Measurements from ENCODE around the gene NT5C2. TPM values are rescaled to one million over a fixed set of nuclear protein-coding genes. Genes with fewer than 3 reads are reported as not detected.

Gene NT5C2
- total RNA-seq, 6 experiments from 2014 or later: 17.3 to 39.2 (median 32.4) TPM

GRCh38 chr10:103111918-103112877, 80.9 kb downstream of the NT5C2 start:
- H3K9me3 ChIP-seq: no peaks in the 10 kb centered on the region
- intact Hi-C loops (cut with DNase I): no loop called here
- peaks cover 0 to 34% (median 11%) of the 10 kb centered on the region in 4 donors for H3K4me1 ChIP-seq
- peak in 2 of 4 donors; percentile 15 to 52 for ATAC-seq
- H3K27ac ChIP-seq: peak overlapping the region in 2 of 3 donors; percentile 34 to 69
- 57% methylated on average over 4 of the region's 4 CpGs for WGBS (ENCODE audit: insufficient coverage, low coverage, low lambda C conversion rate, missing lambda C conversion rate)
- no peaks in the 10 kb centered on the region for H3K27me3 ChIP-seq
- TF ChIP-seq POLR2A (IDR thresholded peaks at IDR 0.05) (no peak), CTCF (IDR thresholded peaks at IDR 0.05) (no peak)
- H3K36me3 ChIP-seq: no peaks in the 10 kb centered on the region
- no peak for DNase-seq
- H3K4me3 ChIP-seq: no peak overlapping the region

- Histone ChIP-seq H3K4me3 (no peak overlapping the region), H3K36me3 (no peaks in the 10 kb centered on the region), H3K9me3 (no peaks in the 10 kb centered on the region), H3K27ac (peak overlapping the region in 2 of 3 donors; percentile 34 to 69), H3K4me1 (peaks cover 0 to 34% (median 11%) of the 10 kb centered on the region in 4 donors), H3K27me3 (no peaks in the 10 kb centered on the region)
- intact Hi-C loops (cut with DNase I): no loop called here
- WGBS (ENCODE audit: insufficient coverage, low coverage, low lambda C conversion rate, missing lambda C conversion rate): 8% methylated on average over 2 of the region's 2 CpGs
- TF ChIP-seq POLR2A (IDR thresholded peaks at IDR 0.05) (no peak), CTCF (IDR thresholded peaks at IDR 0.05) (peak in 1 of 4 donors; percentile 7)
- DNase-seq: no peak
- ATAC-seq: peak; percentile 49 to 82 (median 68)
These were observed 81.8 kb downstream of the NT5C2 start for GRCh38 chr10:103111031-103111917.

GRCh38 chr10:103110407-103110806, 82.7 kb downstream of the NT5C2 start:
- intact Hi-C loops (cut with DNase I): no loop called here
- Histone ChIP-seq H3K27ac (peak overlapping the region in 2 of 3 donors; percentile 34 to 69), H3K9me3 (no peaks in the 10 kb centered on the region), H3K4me3 (no peak overlapping the region), H3K4me1 (peaks cover 0 to 34% (median 11%) of the 10 kb centered on the region in 4 donors), H3K27me3 (no peaks in the 10 kb centered on the region), H3K36me3 (peaks cover 0 to 3% (median 0%) of the 10 kb centered on the region in 4 donors)
- TF ChIP-seq POLR2A (IDR thresholded peaks at IDR 0.05): no peak
- ATAC-seq: no peak
- DNase-seq: no peak

GRCh38 chr10:103109821-103110220, 83.3 kb downstream of the NT5C2 start:
- intact Hi-C loops (cut with DNase I): no loop called here
- no peak for ATAC-seq
- no peak for DNase-seq
- Histone ChIP-seq H3K9me3 (no peaks in the 10 kb centered on the region), H3K4me3 (no peak overlapping the region), H3K27ac (no peak overlapping the region), H3K27me3 (no peaks in the 10 kb centered on the region), H3K4me1 (peaks cover 0 to 34% (median 11%) of the 10 kb centered on the region in 4 donors), H3K36me3 (peaks cover 0 to 8% (median under 1%) of the 10 kb centered on the region in 4 donors)
- 77% methylated on average over 2 of the region's 2 CpGs for WGBS (ENCODE audit: insufficient coverage, low coverage, low lambda C conversion rate, missing lambda C conversion rate)
- TF ChIP-seq CTCF (IDR thresholded peaks at IDR 0.05) (no peak), POLR2A (IDR thresholded peaks at IDR 0.05) (no peak)
